GM12878 (cell line): ENCODE results near the gene SPEG. TPM values are rescaled to one million over a fixed set of nuclear protein-coding genes. Genes with fewer than 3 reads are reported as not detected.

Experiments
- CBX3 ChIP-seq: fragments of 200-600 bp; sonication (generic); IDR thresholded peaks from 2 replicates; pipeline ENCODE4 v1.6.1; 2016; ENCODE audit warnings: low read depth, borderline replicate concordance
- CUX1 ChIP-seq: IDR thresholded peaks from 2 replicates; pipeline ENCODE4 v1.6.1; 2012; ENCODE audit warnings: improper control_type of control experiment, low read depth, low read length; ENCODE audit not compliant: insufficient replicate concordance
- NKRF ChIP-seq: fragments of 450-650 bp; conservative IDR thresholded peaks from 2 replicates; pipeline ENCODE4 v1.6.1; 2017; ENCODE audit warnings: mild to moderate bottlenecking, moderate library complexity
- RAD21 ChIP-seq: IDR thresholded peaks from 2 replicates; pipeline ENCODE4 v1.6.1; 2011; ENCODE audit warnings: mild to moderate bottlenecking, low read depth, low read length, moderate library complexity; ENCODE audit not compliant: insufficient read depth
- SMARCA5 ChIP-seq: fragments of 450-650 bp; IDR thresholded peaks from 2 replicates; pipeline ENCODE4 v1.6.1; 2017; ENCODE audit warnings: mild to moderate bottlenecking
- SMC3 ChIP-seq: IDR thresholded peaks from 2 replicates; pipeline ENCODE4 v1.6.1; 2011; ENCODE audit warnings: low read length, improper control_type of control experiment, borderline replicate concordance
- SPI1 ChIP-seq: IDR thresholded peaks from 2 replicates; pipeline ENCODE4 v1.6.1; 2011; ENCODE audit warnings: low read depth, mild to moderate bottlenecking, low read length, moderate library complexity, borderline replicate concordance; ENCODE audit not compliant: insufficient read depth
- TCF12 ChIP-seq: IDR thresholded peaks from 2 replicates; pipeline ENCODE4 v1.6.1; 2011; ENCODE audit warnings: low read depth, mild to moderate bottlenecking, low read length
- polyA plus RNA-seq, 11 experiments: library from polyadenylated mRNA; depleted of rRNA in 4 of 11; unstranded in 6 of 11; stranded (reverse) in 5 of 11; fragments of >200 nt; fragmentation: Nextera tagmentation in 4 of 11; fragmentation: Illumina TruSeq in 1 of 11; extraction: Ambion mirVana in 4 of 11; extraction: Trizol in 1 of 11; gene quantifications; 1 replicate in 1 of 11; 2 replicates in 10 of 11; pipeline versions ENCODE4 v1.2.1 to v1.2.3, GENCODE V29; 2011 to 2016; ENCODE audit warnings: inconsistent platforms in 2 of 11, missing spikeins in 2 of 11, low read depth in 1 of 11
- total RNA-seq, 4 experiments: library from RNA; depleted of rRNA in 3 of 4; stranded (reverse); fragments of >200 nt in 3 of 4; fragmentation: Illumina TruSeq in 1 of 4; extraction: Trizol in 1 of 4; gene quantifications; 2 replicates each; pipeline versions ENCODE4 v1.2.1 to v1.2.3, GENCODE V29; 2013 to 2021

Gene SPEG
- total and polyA plus RNA-seq, 10 of the 15 experiments (the other 5 are each of a cell fraction or from before 2014, with no cell fraction given), result 0.03 to 0.28 TPM; not detected in 8

GRCh38 chr2:219459460-219460311, 25.0 kb downstream of the SPEG start (continued):
- no peak for TF ChIP-seq CUX1
- TF ChIP-seq NKRF, result no peak
- no peak for TF ChIP-seq CBX3
- TF ChIP-seq RAD21, result peak; percentile 52
- TF ChIP-seq TCF12, result 0 out of 2 replicates have a peak, but pooled peaks have one; percentile 25
- TF ChIP-seq SMC3, result peak; percentile 73
- TF ChIP-seq SMARCA5, result peak; percentile 28; the same call in 1 of the 2 replicates
- no peak for TF ChIP-seq SPI1
